Measurements from ENCODE around the gene CA14.
"Not testable (repeated sequence)": the region's sequence is repeated elsewhere in the genome, so short reads cannot be mapped to it uniquely, and the experiment has no call there.

Gene CA14

DNA sequence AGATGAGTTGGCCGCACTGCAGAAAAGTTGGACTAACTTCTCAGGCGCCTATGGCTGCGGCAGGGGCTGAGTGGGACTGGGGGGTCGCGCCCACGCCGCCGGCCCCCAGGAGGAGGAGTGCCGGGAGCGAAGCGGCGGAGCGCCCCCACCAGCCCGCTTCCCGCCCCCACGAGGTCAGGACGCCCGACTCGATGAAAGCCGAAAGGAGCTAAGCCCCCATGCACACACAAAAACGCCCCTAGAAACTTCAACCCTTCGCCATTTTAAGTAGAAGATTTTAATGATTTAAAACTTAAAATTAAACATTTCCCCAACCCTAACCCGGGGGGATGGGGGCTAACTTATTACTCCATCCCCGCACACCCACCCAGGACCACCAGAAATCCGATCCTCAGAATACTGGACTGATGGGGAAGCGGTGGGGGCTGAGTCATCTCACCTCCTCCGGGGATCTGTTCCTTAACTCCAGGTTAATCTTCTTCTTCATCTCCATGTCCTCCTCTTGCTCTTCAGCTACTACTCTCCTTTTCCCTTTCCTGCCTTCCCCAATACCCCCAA, 22.2 kb upstream of the CA14 start:
- in situ Hi-C loops (cut with MboI; ENCODE audit: low pct_unique_long_range_greater_than_20kb, low sequenced_read_pairs), result no loop called here
- DNase-seq, result peak; percentile 33

DNA sequence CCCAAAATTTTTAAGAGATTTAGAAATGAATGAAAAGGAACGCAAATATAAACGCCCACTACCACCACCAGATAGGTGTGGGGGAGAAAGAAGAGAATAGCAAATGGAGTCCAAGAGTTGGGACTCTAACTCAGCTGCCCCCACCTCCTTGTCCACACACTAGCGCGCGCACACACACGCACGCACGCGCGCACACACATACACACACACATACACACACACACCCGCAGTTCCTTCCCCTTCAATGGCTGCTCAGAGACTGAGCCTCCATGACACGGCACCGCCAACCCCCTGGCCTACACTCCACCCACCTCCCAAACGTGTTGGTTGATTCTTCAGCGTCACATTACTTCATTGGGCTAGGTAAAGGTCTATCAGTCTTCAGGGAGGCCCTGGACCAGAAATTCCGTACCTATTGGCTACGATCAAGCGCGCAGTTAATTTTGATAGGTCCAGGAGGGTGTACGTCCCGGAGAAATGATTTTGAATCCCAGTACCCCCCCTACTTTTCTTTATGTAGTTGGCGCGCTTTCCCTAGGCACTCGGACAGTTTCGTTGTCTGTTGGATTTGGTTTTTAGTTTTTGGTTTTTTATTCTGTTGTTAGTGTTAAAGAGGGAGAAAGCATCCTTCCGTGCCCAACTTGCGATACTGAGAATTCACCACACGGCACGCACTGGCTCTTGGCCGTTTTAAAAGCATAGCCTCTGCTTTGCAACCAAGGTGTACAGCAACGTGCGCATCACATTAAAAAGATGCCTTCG, 21.5 kb upstream of the CA14 start, which contains the start of gene ANP32E:
TSS of gene ANP32E (minus strand) at position 261 of the 762 bp plus-strand sequence. CDS start 326 bp downstream, outside the sequence.
- DNase-seq, result peak; percentile 100
- in situ Hi-C loops (cut with MboI; ENCODE audit: low pct_unique_long_range_greater_than_20kb, low sequenced_read_pairs), result no loop called here

DNA sequence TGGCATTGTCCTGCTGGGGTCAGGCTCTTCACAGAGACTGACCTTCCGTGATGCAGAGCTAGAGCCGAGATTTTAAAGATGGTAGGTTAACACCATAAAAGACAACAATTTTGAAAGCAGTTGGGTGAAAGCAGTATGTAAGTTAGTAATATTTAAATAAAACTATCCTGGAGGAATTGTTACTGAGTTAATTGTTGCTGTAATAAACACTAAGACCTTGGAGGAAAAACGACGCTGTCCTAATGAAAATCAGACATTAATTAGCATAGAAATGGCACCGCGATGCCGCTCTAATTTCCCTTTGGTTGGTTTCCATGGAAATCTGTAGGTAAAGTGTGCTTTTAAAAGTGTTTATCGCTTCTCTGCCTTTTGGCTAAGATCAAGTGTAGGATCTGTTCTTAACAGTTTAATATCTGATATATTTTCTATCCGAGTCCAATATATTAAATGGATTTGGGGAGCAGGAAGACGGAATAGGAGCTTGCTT, 20.9 kb upstream of the CA14 start:
- no peak for DNase-seq
- in situ Hi-C loops (cut with MboI; ENCODE audit: low pct_unique_long_range_greater_than_20kb, low sequenced_read_pairs), result no loop called here

DNA sequence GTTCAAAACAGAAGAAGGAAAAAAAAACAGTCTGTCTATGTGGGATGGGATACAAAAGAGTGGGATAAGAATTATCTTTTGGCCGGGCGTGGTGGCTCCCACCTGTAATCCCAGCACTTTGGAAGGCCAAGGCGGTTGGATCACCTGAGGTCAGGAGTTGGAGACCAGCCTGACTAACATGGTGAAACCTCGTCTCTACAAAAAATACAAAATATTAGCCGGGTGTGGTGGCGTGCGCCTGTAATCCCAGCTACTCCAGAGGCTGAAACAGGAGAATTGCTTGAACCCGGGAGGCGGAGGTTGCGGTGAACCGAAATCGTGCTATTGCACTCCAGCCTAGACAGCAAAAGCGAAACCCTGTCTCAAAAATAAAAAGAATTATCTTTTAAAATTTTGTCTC, 20.4 kb upstream of the CA14 start:
- in situ Hi-C loops (cut with MboI; ENCODE audit: low pct_unique_long_range_greater_than_20kb, low sequenced_read_pairs), result not testable (repeated sequence)

DNA sequence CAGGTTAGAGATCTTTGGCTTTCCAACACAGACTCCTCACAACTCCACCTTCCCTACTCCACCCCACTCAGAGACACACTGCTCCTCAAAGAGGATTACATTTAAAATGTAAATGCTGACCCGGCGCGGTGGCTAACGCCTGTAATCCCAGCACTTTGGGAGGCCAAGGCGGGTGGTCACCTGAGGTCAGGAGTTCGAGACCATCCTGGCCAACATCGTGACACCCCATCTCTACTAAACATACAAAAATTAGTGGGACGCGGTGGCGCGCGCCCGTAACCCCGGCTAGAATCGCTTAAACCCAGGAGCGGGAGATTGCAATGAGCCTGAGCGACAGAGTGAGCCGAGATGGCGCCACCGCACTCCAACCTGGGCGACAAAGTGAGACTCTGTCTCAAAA, 19.8 kb upstream of the CA14 start:
- in situ Hi-C loops (cut with MboI; ENCODE audit: low pct_unique_long_range_greater_than_20kb, low sequenced_read_pairs), result no loop called here
- DNase-seq, result no peak

More for the DNA sequence above, 20.4 kb upstream of the CA14 start:
- not testable (repeated sequence) for DNase-seq

DNA sequence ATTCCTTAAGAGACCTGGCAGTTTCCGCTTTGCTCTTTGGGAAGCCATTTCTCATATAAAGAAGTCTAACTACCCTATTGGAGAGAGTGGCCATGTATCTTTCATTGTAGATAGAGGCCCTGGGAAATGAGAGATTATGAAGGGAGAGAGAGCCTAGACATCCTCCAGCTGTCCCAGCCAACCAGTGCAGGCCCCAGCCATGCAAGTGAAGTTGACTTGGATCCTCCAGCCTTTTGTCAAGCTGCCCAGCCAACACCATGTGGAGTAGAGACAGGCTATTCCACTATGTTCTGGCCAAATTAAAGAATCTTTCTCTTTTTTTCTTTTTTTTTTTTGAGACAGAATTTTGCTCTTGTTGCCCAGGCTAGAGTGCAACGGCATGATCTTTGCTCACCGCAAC, 14.6 kb upstream of the CA14 start:
- in situ Hi-C loops (cut with MboI; ENCODE audit: low pct_unique_long_range_greater_than_20kb, low sequenced_read_pairs), result no loop called here
- DNase-seq, result no peak

DNA sequence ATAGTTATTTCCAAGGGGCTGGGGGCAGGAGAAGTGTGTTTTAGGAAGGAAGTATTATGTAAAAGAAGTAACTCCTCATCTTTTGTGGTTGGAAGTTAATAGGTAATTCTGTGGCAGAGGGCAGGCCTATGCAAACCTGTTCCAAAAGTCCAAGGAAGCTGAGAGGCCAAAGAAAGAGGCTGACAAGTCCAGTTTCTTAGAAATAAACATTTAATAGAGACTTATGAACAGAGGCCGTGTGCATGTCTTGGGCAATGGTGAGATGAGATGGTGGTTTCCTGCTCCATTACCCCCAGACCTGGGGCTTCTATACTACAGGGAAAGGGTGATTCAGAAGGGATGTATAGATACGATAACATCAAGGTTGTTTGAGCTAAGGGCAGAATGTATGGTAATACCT, 7.6 kb upstream of the CA14 start:
- DNase-seq, result peak; percentile 49
- in situ Hi-C loops (cut with MboI; ENCODE audit: low pct_unique_long_range_greater_than_20kb, low sequenced_read_pairs), result no loop called here

DNA sequence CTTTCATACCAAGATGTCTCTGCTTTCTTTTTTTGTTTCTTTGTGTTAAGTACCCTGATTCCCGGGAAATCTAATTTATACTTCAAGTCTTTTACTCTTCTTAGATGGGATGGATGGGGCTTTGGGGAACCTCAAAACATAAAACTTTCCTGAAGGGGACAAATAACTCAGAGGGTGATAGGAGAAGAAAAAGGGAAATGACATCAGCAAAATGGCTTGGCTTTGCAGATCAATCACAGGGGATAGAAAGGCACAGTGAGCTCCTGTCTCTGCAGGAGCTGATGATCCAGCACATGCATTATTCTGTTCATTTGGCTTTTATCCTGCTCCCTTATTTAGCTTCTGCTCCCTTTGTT, 1.4 kb upstream of the CA14 start:
- in situ Hi-C loops (cut with MboI; ENCODE audit: low pct_unique_long_range_greater_than_20kb, low sequenced_read_pairs), result no loop called here

DNA sequence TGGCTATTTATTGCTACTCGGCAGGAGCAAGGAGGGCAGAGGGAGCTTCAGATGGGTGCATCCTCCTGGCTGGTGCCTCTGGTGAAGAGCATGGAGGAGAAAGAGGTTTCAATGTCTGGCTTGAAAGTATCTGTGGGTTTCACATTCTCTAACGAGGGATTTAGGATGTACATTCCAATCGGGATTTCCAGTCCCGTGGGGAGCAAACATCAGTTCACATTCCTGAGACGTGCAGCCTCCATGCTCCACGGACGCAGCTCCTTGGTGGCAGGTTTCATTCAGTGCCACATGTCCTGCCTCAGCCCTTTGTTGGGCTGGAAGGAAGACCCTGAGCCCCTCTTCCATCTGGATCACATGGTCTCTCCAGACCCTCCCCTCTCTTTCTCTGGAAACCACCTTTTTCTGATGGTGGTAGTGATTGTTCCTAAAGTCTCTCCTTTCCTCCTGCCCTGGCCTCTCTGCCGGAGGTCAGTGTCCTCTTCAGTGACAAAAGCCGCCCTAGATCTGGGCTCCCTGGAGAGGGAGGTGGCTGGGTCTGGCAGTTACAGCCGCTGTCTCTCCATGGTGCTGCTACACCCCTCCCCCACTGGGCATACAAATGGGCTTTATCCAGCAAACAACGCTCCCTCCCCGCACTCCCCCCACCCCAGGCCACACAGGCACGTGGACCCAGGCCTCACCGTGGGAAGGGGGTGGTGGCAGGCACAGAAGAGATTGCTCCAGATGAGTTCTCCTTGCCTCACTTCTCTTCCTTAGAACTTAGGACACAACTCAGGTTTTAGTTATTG, 826 bp upstream of the CA14 start:
- in situ Hi-C loops (cut with MboI; ENCODE audit: low pct_unique_long_range_greater_than_20kb, low sequenced_read_pairs), result no loop called here
- DNase-seq, result no peak

More for the DNA sequence above, 1.4 kb upstream of the CA14 start:
- no peak for DNase-seq

DNA sequence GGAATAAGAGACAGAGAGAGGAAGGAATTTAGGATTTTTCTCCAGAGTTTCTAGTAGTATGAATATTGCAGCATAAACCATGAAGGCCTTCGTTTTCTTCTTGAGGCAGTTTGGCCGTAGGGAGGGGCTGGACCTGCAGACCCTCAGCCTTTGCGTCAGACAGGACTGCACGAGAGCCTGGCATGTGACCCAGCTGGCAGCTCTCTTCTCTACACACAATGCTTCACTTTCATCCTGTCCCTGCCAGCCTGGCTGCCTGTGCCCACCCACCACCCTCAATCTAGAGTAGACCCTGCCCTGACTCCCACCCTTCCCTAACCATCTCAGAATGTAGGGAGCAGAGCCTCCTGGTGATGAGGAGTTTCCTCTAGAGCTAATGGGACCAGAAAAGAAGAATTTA, 1.6 kb downstream of the CA14 start:
- in situ Hi-C loops (cut with MboI; ENCODE audit: low pct_unique_long_range_greater_than_20kb, low sequenced_read_pairs), result no loop called here
- DNase-seq, result no peak

DNA sequence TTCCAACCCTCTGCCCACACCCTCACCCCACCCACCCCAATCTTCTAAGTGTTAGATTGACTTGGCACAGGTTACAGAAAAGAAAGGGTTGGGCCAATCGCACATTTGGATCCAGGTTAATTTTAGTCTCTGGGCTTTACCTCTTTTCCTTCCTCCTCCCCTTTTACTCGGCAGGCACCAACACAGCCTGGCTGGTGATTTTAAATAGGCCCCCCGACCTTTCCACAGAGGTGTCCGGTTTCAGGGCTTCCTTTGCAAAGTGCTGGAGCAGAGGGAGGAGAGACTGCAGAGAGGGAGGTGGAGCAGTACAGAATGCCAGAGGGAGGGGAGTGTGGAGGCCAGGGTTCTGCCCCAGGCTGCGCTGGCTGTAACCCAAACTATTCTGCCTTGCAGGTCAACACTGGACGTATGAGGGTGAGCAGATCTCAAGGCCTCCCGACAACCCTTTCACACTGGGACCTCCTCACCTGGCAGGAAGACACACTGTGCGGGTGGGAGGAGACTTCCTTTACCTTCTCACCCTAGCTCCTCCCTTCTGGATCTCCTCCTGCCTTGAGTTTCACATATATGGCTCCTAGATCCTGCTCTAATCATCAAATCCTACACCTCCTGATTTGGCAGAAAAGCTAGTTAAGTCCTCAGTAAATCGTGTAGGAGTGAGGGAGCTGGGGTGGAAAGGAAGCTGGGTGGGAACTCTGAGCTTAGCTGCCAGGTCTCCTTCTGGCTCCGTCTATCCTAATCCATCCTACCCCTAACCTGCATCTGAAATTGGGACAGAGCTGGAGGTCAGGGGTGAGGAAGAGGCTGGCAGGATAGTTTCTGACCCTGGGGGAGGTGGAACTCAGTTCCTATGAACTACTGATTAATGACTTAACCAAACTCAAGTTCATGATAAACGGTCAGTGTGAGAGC, 2.4 kb downstream of the CA14 start:
- in situ Hi-C loops (cut with MboI; ENCODE audit: low pct_unique_long_range_greater_than_20kb, low sequenced_read_pairs), result no loop called here
- DNase-seq, result peak; percentile 62

DNA sequence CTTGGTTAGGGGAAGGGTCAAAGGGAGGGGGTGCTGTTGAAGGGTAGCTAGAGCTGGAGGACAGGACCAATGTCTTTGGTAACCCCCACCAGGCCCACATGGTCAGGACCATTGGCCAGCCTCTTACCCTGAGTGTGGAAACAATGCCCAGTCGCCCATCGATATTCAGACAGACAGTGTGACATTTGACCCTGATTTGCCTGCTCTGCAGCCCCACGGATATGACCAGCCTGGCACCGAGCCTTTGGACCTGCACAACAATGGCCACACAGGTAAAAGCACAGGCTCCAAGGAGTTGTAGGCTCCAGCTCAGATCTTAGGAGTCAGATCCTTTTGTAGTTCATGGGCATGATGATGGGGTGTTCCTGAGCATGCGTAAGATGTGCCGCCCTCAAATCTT, 3.8 kb downstream of the CA14 start:
- DNase-seq, result no peak
- in situ Hi-C loops (cut with MboI; ENCODE audit: low pct_unique_long_range_greater_than_20kb, low sequenced_read_pairs), result no loop called here

DNA sequence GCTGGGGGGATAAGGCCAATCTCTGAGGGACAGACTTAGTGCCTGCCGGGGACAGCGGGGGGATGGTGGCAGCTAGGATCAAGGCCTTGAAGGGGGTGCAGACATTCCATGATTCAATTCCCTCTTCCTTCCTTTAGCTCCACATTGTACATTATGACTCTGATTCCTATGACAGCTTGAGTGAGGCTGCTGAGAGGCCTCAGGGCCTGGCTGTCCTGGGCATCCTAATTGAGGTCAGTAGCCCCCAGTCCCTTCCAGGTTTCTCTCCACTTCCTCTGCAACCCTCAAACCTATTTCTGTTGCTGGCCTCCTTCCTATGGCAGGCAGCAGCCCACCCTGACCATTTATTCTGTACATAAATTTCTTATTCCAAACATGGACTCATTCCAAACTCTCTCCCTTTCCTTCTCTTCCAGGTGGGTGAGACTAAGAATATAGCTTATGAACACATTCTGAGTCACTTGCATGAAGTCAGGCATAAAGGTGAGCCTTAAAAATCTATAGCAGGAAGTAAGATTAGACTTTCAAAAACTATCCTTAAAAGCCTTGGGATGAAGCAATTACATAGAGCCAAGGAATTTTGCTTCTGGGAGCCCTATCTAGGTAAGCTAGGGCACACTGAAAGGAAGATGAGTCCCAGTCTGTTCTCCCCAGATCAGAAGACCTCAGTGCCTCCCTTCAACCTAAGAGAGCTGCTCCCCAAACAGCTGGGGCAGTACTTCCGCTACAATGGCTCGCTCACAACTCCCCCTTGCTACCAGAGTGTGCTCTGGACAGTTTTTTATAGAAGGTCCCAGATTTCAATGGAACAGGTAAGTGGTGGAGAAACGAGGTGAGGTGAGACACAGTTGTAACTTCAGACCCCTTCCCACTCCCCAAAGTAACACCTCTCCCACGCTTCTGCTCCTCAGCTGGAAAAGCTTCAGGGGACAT, 5.1 kb downstream of the CA14 start:
- DNase-seq, result no peak
- in situ Hi-C loops (cut with MboI; ENCODE audit: low pct_unique_long_range_greater_than_20kb, low sequenced_read_pairs), result no loop called here

DNA sequence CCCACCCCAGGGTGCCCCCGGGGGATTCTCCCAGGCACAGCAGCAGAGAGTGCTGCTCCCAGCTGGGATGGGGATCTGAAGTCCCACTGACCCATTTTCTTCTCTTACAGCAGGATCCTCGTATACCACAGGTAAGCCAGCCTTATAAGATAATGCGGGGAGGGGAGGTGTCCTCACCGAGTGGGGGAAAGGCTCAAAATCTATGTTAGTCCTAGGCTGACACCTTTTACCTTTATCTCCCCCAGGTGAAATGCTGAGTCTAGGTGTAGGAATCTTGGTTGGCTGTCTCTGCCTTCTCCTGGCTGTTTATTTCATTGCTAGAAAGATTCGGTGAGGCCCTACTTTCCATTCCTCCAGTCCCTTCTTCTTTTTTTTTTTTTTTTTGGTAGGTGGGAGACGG, 6.0 kb downstream of the CA14 start:
- in situ Hi-C loops (cut with MboI; ENCODE audit: low pct_unique_long_range_greater_than_20kb, low sequenced_read_pairs), result no loop called here
- no peak for DNase-seq

DNA sequence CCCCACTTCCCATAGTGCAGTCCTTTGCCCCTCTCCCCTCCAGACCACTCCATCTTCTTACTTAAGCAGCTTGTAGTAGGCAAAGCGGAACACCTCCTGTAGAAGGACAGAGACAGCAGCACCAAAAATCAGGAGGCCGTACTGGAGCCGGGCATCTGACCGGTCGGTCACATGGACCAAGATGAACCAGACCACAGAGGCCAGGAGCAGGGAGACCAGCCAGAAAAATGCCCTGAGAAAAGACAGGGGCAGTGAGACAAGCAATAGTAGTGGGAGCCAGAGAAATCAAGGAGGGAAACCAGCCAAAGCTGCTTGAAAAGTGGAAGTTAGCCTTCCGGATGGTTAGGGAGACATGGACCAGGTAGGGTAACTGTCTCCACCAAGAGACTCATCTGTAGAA, 10.3 kb downstream of the CA14 start:
- DNase-seq, result no peak
- in situ Hi-C loops (cut with MboI; ENCODE audit: low pct_unique_long_range_greater_than_20kb, low sequenced_read_pairs), result no loop called here

DNA sequence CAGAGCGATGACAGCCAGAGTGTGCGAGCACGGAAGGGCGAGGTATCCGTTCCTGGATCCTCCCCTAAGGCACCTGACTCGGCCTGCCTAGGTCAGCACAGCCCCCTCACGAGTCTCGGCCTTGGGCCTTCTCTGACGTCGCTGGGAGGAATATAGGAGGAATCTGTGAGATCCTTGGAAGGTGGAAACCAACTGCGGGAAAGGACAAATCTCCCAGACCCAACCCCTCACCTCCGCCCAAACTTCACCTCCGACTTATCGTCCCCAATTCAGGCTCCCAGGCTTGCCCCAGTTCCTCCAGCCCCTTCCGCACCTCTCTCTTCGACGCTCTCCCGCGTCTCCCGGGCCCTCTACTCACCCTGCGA, 10.7 kb downstream of the CA14 start:
- in situ Hi-C loops (cut with MboI; ENCODE audit: low pct_unique_long_range_greater_than_20kb, low sequenced_read_pairs), result no loop called here
- peak; percentile 28 for DNase-seq

DNA sequence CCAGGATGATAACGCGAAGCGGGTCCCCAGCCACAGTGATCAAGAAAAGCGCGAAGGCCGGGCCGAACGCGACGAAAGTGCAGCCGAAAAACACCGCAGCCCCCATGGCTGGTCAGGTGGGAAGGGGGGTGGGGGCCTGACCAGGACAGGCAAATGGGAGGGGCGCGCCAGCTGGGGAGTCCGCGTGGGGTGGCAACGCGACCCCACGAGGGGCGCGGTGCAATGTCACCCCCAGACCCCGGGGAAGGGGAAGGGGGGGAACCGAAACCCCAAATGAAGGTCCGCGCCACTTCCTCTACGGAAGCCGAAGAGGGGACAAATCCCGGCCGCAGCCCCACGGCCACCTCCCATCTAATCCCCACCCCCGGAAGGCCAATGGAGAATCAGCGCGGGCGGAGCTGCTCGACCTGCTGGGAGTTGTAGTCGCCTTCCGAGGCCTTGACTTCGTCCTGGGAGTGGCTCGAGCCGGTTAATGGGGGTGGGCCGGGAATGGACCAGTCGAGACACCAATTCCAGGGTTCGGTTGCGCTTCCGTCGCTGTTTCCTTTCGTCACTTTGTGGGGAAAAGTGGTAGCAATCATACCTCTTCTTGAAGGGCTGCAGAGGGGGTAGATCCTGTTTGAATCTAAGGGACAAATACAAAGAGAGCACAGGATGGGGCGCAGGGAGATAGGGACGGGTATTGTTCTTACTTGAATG, 11.3 kb downstream of the CA14 start, which contains the start of gene APH1A:
TSS of gene APH1A (minus strand) at position 312 of the 699 bp plus-strand sequence. CDS start at position 106, 206 bp downstream.
- in situ Hi-C loops (cut with MboI; ENCODE audit: low pct_unique_long_range_greater_than_20kb, low sequenced_read_pairs), result no loop called here
- peak; percentile 97 for DNase-seq

DNA sequence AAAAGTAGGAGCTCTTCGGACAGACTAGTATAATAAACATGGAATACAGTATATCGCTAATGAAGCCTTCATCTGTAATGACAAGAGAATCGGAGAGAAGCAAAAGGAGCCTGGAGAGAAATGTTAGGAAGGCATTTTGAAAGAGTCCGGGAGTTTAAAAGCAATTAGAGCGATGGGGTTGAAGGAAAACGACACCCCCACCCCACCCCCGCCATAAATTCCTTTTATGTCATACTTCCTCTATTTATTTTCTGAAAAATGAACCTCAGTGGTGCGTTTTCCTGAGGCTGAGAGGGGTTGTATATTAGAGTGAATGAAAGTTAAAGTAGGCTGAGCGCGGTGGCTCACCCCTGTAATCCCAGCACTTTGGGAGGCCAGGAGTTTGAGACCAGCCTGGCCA, 11.9 kb downstream of the CA14 start:
- in situ Hi-C loops (cut with MboI; ENCODE audit: low pct_unique_long_range_greater_than_20kb, low sequenced_read_pairs), result no loop called here
- DNase-seq, result no peak

Data from KBM-7 (cell line).